H7 (cell line): ENCODE data around the gene NFKBIE. TPM values are rescaled to one million over a fixed set of nuclear protein-coding genes. Genes with fewer than 3 reads are reported as not detected.

Experiments
- DNase-seq: peaks from one replicate; pipeline ENCODE4 v3.0.0; 2012
- H3K27me3 ChIP-seq: 2 replicates; pipeline ENCODE4 v1.6.0; 2011; ENCODE audit warnings: mild to moderate bottlenecking, low read length; ENCODE audit not compliant: control insufficient read depth, insufficient read depth
- H3K36me3 ChIP-seq: replicated peaks from 2 replicates; pipeline ENCODE4 v1.5.1; 2011; ENCODE audit warnings: low read length; ENCODE audit not compliant: control insufficient read depth, insufficient read depth
- H3K4me3 ChIP-seq: 2 replicates; pipeline ENCODE4 v1.5.1; 2011; ENCODE audit warnings: low read depth, mild to moderate bottlenecking, control low read depth, low read length, moderate library complexity; ENCODE audit not compliant: insufficient read depth
- total RNA-seq: library from RNA; depleted of rRNA; stranded (reverse); fragments of >200 nt; shearing (Covaris generic); gene quantifications from 2 replicates; pipeline ENCODE4 v1.2.3, GENCODE V29; 2014

NFKBIE gene
- total RNA-seq, 1 experiment from 2014 or later = 9.7 TPM

DNA sequence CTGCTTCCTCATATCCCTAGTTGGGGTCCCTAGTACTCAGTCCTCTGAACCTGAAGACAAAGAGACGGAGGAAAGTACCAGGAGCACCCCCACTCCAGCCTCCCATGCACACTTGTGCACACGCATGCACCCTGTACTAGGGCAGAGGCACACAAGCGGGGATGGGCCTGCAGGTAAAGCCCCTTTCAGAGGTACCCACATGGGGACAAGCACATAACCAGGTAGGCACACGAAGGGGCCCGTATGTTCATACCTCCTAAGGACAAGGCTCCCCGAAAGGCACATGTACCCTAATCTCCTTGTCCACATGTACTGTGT lies 6.0 kb upstream of the NFKBIE start:
- H3K4me3 ChIP-seq = no peak overlapping the region; the same call in 1 of the 2 replicates
- DNase-seq = no peak
- H3K27me3 ChIP-seq = peaks cover 37% of the 10 kb centered on the region
- H3K36me3 ChIP-seq = no peaks in the 10 kb centered on the region

DNA sequence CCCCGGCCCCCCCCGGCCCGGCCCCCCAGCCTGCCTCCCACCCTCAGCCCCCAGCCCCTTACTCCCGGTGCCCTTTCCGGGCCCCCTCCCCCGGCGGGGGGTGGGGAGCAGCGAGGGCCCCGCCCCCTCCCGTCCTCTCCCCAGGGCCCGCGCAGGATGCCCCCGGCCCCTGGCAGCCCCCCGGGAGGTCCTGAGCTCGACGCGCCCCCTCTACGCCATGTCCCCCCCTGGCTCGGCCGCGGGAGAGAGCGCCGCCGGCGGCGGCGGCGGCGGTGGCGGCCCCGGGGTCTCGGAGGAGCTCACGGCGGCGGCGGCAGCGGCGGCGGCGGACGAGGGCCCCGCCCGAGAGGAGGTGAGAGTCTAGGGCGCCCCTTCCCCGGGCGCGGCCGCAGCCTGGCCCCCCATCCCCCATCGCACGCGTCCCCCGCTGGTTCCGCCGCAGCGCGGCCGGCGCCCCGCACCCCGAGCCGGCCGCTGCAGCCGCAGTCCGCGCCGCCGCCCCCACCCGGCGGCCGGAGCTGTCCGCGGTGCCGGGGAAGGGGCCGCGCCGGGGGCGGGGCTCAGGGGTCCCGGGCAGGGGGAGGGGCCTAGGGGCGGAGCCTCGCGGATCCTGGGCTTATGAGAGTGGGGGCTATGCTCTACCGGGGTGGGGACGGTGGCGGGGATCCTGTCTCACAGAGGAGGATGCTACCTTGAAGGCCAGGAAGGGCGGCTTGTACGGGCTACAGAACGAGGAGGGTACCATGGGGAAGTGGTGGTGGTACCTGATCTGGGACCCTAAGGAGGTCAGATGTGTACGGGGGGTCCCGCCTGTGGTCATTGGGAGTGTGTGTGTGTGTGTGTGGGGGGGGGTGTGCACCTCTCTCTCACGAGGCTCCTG lies 5.4 kb upstream of the NFKBIE start:
- H3K4me3 ChIP-seq = peak overlapping the region; percentile 41
- peak; percentile 97 for DNase-seq
- peaks cover 33% of the 10 kb centered on the region for H3K27me3 ChIP-seq
- H3K36me3 ChIP-seq = no peaks in the 10 kb centered on the region

DNA sequence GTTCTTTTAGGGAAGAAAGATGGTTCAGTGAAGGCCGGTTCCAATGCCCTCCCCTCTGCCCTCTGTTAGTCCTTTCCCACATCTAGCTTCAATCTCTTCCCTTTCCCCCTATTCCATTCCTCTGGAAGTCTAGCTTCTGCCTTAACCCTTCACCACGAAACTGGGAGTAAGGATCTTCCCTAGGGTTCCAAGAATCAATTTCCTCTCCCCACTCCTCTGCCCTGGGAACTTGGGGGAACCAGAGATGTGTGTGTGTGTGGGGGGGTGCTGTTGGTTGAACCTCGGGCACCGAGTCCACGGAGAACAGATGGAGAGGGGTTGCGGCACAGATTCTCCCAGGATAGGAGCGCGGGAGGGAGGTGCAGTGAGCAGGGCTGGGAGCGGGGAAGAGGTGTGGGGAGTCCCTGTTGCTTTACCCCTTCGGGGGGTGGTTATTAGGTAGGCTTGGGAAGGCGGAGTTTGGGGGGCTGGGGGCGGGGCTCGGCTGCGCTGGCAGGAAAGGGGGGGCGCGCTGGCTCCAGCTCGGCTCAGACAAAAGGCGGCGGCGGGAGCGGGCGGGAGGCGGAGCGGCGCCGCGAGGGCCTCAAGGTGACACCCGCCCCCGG lies 4.7 kb upstream of the NFKBIE start, which contains the start of gene TMEM151B:
TSS of gene TMEM151B (plus strand) at position 530 of the 605 bp plus-strand sequence. CDS start 293 bp downstream, outside the sequence.
- Histone ChIP-seq H3K36me3 (no peaks in the 10 kb centered on the region), H3K4me3 (peak within 1 kb of the TSS; percentile 41), H3K27me3 (peaks cover 29% of the 10 kb centered on the region)
- DNase-seq = peak; percentile 76

DNA sequence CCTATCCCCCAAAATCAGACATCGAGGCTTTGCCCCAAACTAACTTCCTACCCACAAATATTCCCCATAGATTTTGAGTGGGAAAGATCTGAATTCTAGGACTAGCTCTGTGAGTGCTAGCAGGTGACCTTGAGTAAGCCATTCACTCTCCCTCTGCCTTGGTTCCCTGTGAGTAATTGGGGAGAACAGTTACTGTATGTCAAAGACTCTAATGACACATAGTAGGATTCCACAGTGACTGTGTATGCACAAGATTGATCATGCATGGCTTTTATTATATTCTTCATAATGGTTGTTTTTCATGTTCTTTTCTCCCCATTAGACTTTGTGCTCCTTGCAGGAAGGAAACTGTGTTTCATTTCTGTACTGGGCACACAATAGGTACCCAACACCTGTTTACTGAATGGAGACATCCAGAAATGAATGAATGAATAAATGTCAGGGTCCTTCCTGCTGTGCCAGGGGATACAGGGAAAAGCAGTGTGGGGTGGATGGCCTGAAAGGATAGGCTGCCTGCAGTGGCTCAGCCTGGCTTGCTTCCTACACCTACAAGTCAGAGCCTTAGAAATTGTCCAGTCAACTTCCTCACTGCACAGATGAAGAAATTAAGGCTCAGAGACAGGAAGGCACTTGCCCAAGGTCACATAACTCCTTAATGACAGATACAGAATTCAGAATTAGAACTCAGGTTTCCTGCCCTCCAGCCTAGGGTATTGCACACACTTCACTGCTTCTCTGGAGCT lies 4.0 kb upstream of the NFKBIE start:
- DNase-seq = no peak
- Histone ChIP-seq H3K36me3 (no peaks in the 10 kb centered on the region), H3K4me3 (no peak overlapping the region), H3K27me3 (peaks cover 36% of the 10 kb centered on the region)

DNA sequence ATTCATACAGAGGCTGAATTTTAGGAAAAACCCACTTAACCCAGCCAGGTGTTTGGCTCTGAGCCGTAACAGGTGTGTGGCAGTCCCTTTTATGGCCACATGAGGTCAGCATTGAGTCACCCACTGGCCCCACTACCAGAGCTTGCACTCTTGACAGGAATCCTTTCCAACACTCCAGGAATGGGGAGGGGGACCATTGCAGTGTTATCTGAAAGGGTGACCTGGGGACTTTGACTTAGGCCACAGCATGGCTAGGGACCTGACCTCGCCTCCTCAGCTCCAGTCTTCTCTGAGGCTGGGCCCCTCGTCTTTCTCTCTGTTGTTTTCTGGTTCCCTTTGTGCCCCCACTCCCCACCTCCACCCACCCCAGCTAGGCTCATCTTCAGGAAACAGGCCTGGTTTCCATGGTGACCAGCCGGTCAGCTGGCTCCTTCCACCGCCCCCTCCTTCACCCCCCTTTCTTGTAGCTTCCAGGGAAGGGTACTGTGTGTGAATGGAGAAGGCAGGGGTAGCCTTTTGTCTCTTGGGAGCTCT lies 2.8 kb upstream of the NFKBIE start:
- peaks cover 36% of the 10 kb centered on the region for H3K27me3 ChIP-seq
- no peak overlapping the region for H3K4me3 ChIP-seq
- peak; percentile 87 for DNase-seq

DNA sequence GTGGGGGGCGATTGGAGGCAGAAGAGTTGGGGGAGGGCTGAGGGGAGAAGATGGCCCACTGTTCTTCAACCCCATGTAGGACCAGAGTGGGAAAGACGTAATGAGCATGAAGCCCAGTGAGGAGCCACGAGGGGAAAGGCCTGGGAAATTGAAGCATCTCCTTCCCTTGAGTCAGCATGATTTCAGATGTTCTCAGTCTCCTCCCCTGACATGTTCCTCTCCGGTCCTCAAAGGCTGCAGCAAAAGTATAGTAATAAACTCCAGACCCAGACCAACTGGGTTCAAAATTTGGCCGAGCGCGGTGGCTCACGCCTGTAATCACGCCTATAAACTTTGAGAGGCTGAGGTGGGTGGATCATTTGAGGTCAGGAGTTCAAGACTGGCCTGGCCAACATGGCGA lies 1.9 kb upstream of the NFKBIE start:
- no peak for DNase-seq
- no peak overlapping the region for H3K4me3 ChIP-seq
- peaks cover 36% of the 10 kb centered on the region for H3K27me3 ChIP-seq
- H3K36me3 ChIP-seq = no peaks in the 10 kb centered on the region

More for the DNA sequence above, 2.8 kb upstream of the NFKBIE start:
- H3K36me3 ChIP-seq = no peaks in the 10 kb centered on the region

DNA sequence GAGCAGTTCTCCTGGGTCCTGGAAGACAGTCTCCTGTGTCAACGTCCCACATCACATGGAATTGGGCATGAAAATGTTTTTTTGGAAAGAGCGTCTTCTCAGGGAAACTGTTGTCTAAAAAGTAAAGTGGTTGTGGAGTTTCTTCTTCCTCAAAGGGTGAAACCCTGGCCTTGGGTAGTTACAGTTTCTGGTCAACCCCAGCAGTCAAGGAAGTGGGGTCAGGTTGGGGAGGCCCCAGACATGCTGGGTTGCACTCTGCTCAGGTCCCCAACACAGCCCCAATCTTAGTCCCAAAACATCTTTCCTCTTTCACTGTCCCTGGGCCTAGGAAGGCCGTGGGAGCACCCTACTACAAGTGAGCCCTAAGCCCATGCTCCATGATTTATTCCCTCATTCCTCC lies 996 bp upstream of the NFKBIE start:
- no peak overlapping the region for H3K4me3 ChIP-seq
- DNase-seq = no peak
- H3K27me3 ChIP-seq = peaks cover 33% of the 10 kb centered on the region
- no peaks in the 10 kb centered on the region; the same call in 1 of the 2 replicates for H3K36me3 ChIP-seq

DNA sequence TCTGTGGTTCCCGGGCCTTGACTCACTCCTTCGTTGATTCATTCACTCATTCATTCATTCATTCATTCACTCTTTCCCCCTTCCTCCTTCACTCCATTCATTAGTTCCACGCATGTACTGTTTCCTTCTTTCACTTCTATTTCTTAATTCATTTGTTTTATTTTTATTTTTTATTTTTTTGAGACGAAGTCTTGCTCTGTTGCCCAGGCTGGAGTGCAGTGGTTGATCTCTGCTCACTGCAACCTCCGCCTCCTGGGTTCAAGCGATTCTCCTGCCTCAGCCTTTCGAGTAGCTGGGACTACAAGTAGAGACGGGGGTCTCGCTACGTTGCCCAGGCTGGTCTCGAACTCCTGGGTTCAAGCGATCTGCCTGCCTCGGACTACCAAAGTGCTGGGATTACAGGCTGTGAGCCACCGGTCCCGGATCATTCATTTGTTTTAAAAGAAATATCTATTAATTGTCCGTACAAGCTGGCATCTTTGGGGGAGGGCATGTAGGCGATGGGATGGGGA lies 427 bp upstream of the NFKBIE start:
- DNase-seq = no peak
- Histone ChIP-seq H3K36me3 (no peaks in the 10 kb centered on the region; the same call in 1 of the 2 replicates), H3K4me3 (no peak overlapping the region), H3K27me3 (peaks cover 30% of the 10 kb centered on the region)

DNA sequence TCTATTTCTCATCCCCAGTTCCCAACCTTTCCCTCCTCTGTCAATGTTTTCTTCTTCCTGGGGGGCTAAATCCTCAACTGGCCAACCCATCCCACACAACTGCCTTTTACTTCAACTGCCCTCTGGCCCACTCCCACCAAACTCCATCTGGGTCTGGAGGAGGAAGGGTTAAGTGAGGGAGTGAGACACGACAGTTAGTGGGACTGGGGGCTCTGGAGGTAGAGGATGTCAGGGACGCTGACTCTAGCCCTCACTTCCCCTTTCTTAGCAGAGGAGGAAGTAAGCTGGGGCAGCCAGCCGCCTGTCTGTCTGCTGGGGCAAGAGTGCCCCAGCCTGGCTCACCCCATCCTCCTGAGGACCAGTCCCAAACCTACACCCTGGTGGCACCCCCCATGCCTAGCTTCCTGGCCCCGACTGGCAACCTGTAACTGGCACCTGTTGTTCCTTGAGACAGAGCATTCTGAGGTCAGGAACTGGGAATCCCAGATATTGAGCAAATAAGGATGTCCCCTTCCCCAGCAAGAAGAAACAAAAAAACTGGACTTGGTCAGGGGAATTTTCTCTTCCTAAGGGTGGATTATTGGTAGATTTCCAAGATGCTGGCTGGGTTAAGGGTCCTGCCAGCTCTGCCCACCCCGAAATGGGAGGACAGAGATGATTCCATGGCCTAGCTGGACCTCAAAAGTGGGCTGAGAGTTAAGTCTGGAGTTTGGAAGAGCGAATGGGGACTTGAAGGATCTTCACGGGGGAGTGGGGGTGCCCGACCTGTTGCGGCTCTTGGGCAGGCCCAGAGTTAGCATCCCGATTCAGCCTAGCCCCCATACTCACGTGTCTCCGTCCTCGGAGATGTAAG lies 971 bp downstream of the NFKBIE start:
- DNase-seq = peak; percentile 61
- Histone ChIP-seq H3K36me3 (peaks cover 3% of the 10 kb centered on the region), H3K4me3 (peak overlapping the region; percentile 82), H3K27me3 (peaks cover 21% of the 10 kb centered on the region)

DNA sequence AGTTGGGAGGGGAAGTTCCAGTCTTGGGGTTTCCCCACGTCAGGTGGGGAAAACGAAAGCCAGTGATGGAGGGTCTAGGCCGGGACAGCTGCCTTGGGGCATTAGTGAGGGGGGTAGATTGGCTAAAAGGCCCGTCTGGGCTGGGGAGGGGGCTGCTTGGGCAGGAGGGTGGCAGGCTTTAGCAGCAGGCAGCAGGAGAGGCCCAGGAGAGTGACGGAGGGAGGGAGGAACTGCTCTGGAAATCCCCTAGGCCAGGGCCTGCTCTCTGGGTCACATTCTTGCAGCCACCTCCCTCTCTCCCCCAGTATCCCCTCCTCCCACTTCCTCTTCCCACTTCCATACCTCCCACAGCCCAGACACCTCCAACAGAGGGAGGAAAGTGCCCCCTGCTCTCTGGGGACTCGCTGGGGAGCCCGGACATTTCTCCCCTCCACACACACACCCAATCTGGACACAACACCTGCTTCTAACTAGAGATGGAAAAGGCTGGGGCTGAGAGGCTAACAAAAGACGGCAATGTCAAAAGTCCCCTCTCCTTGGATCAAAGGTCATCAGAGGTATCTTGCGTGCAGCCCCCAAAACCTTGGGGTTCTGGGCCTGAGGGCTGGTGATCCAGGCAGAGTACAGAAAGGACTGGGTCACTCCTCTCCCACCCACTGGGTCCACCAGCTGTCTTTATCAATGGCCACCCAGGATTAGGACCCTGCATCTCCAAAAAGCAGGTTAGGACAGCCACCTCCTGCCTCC lies 1.8 kb downstream of the NFKBIE start:
- Histone ChIP-seq H3K27me3 (peaks cover 12% of the 10 kb centered on the region), H3K4me3 (no peak overlapping the region), H3K36me3 (peaks cover 4% of the 10 kb centered on the region)
- peak; percentile 90 for DNase-seq

DNA sequence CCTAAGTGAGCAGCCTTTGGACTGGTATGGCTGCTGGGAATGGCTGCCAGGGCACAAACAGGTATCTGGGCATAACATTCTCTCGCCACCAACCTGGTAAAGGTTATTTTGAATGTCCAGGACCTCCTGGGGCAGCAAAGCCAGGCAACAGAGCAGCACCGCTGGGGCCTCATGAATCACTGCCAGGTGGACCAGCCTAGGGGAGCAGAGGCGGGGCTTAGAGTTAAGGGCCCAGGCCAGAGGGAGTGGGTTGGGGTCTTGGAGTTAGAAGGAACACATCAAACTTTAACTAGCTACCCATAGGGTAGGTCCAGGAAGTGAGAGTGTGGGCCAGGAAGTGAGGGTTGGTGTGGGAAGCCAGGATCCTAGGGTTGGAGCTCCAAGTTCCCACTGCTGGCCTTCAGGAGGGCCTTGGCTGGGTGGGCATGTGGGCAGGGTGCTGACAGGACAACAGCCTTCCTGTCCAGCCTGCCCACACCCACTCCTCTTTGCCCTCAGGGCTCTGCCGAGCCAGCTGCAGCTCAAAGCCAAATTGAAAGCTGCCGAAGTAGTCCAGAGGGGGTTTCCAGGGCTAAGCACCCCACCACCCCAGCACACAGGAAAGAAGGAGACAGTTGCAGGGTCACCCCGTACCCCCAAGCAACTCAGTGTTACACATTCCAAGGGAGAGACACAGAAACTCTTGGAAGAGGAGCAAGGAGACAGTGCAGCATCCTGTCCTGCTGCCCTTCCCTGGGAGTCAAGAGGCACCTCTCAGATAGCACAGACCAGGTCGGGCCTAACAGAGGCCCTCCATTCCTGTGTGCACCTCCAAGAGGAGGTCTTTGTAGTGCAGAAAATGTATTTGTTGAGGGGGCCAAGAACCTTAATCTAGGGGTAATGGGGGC lies 2.6 kb downstream of the NFKBIE start:
- peaks cover 10% of the 10 kb centered on the region for H3K27me3 ChIP-seq
- H3K36me3 ChIP-seq = peaks cover 5% of the 10 kb centered on the region
- peak; percentile 64 for DNase-seq
- no peak overlapping the region for H3K4me3 ChIP-seq

DNA sequence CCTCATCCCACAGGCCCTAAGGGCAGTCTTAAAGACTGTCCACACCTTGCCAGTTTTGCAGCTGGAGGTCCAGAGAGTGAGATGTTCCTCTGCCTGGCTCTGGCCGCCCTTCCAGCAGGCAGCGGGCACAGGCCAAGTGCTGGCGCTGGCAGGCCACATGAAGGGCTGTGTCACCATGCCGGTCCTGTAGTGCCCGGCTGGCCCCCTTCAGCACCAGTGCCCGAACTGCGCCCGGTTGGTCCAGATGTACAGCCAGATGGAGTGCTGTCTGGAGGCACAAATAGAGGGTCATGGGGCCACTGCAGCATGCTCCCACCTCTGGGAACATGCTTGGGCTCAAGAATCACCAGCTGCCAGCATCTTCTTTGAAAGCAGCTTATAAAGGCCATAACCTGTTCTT lies 3.8 kb downstream of the NFKBIE start:
- no peak for DNase-seq
- Histone ChIP-seq H3K4me3 (no peak overlapping the region), H3K27me3 (peaks cover 8% of the 10 kb centered on the region), H3K36me3 (peaks cover 5% of the 10 kb centered on the region)
